KOPT-K1 (cell line): ENCODE data around the gene ACSS1.

Source experiments
- H3K27ac ChIP-seq: fragments of 200-600 bp; sonication (generic); 2 replicates; pipeline ENCODE4 v1.5.1; 2016; ENCODE audit warnings: antibody characterized with exemption, mild to moderate bottlenecking, low read depth, low read length; ENCODE audit not compliant: poor library complexity, severe bottlenecking
- H3K36me3 ChIP-seq: fragments of 200-600 bp; sonication (generic); 2 replicates; pipeline ENCODE4 v1.5.1; 2017; ENCODE audit warnings: antibody characterized with exemption, mild to moderate bottlenecking, low read length, moderate library complexity; ENCODE audit not compliant: insufficient read depth
- H3K9me3 ChIP-seq: fragments of 200-600 bp; sonication (generic); 2 replicates; pipeline ENCODE4 v1.5.1; 2017; ENCODE audit warnings: antibody characterized with exemption, low read length, mild to moderate bottlenecking; ENCODE audit not compliant: insufficient read depth, poor library complexity, severe bottlenecking

ACSS1 gene

DNA sequence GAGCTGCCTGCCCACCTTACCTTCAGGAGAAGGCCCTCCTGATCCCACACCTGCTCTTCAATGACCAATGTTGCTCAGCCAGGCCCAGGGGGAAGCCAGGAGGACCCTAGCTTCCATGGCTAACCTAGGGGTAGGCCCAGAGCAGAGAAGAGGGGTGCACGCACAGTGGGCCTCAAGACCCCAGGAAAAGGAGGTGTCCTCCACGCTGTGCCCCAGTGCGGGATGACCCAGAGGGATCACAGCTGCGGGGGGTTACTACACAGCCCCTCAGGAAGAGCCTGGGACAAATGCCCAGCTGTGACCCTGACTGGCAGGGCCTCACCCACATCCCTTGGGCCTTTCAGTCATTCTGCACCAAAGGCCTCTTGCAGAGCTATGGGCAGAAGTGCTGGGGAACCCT lies 33.8 kb downstream of the ACSS1 start:
- Histone ChIP-seq H3K27ac (no peak overlapping the region), H3K9me3 (no peaks in the 10 kb centered on the region), H3K36me3 (peaks cover 70% of the 10 kb centered on the region)

DNA sequence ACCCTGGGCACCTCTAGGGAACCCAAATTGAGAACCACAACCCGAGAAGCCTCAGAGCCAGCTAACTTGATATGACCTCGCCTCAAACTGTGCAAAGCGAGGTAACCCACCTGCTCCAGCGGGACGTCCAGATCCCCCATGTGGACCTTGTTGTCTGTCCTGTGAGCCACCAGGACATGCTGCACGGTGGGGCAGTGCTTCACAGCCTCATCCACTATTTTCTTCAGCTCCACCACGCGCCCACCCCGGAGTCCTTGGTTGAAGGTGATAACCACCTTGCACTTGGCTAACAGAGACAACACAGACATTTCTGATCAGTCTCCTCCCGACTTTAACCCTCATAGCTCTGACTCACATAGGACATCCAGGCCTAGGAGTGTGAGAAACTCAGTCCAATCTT lies 34.6 kb downstream of the ACSS1 start:
- H3K36me3 ChIP-seq = peaks cover 70% of the 10 kb centered on the region
- no peaks in the 10 kb centered on the region for H3K9me3 ChIP-seq
- no peak overlapping the region for H3K27ac ChIP-seq

GRCh38 chr20:25022680-25023079 lies 35.3 kb downstream of the ACSS1 start:
- no peak overlapping the region for H3K27ac ChIP-seq
- no peaks in the 10 kb centered on the region for H3K9me3 ChIP-seq
- peaks cover 74% of the 10 kb centered on the region for H3K36me3 ChIP-seq

DNA sequence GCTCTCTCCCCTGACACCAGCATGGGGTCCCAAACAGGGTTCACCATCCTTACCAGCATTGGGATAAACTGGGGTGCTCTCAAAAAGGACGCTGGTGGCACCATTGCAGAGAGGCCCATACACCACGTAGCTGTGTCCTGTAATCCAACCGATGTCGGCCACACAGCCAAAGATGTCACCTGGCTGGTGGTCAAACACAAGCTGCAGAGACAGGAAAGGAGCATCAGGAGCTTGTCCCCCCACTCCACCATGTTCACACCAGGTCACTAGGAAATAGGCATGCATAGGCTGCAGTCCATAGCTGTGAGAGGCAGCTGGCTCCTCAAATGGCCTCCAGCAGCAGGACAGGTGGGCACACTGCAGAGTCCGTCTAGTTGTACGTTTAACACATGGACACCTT lies 36.6 kb downstream of the ACSS1 start:
- Histone ChIP-seq H3K9me3 (no peaks in the 10 kb centered on the region), H3K27ac (no peak overlapping the region)

DNA sequence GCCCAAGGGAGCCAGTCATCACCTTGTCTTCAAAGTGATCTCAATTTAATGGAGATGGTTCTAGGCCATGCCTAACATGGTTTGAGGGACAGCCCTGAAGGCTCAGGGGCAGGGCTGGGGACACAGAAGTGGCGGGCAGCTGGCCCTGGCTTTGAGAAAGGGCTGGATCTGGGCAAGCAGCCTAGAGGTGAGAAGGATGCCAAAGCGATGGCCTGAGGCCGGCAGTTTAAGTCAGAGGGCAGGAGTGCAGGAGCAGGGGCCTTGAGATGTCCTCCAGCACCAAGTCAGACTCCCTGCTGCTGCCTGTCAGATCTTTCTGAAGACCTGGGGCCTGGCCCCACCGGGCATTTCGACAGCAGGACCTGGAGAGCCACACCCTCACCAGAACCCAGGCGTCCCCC lies 37.0 kb downstream of the ACSS1 start:
- Histone ChIP-seq H3K36me3 (peaks cover 88% of the 10 kb centered on the region), H3K9me3 (no peaks in the 10 kb centered on the region), H3K27ac (no peak overlapping the region)

More for the DNA sequence above, 36.6 kb downstream of the ACSS1 start:
- H3K36me3 ChIP-seq = peaks cover 88% of the 10 kb centered on the region

- H3K27ac ChIP-seq = no peak overlapping the region
- H3K36me3 ChIP-seq = peaks cover 90% of the 10 kb centered on the region
- H3K9me3 ChIP-seq = no peaks in the 10 kb centered on the region
Measured at GRCh38 chr20:25020345-25020744, 37.6 kb downstream of the ACSS1 start.

GRCh38 chr20:25019381-25020155 lies 38.4 kb downstream of the ACSS1 start:
- Histone ChIP-seq H3K27ac (no peak overlapping the region), H3K9me3 (no peaks in the 10 kb centered on the region), H3K36me3 (peaks cover 91% of the 10 kb centered on the region)

- peaks cover 96% of the 10 kb centered on the region for H3K36me3 ChIP-seq
- no peaks in the 10 kb centered on the region for H3K9me3 ChIP-seq
- H3K27ac ChIP-seq = no peak overlapping the region
Measured at GRCh38 chr20:25018841-25019240, 39.1 kb downstream of the ACSS1 start.

DNA sequence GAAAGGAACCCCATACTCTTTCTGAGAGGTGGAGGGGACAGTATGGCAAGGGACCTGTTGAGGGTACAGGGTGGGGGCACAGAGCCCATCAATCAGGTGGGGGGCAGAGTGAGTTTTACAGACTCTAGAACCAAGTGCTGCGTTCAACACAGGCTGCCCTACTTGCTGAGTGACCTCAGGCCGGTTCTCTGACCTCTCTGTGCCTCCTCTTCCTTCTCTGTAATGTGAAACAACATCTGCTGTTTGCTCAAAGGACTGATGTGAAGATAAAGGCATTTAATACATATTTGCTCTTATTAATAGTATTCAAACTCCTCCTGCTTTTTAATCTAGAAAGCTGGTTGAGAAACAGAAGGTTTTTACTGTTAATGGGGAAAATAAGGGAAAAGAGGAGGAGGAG lies 39.5 kb downstream of the ACSS1 start:
- Histone ChIP-seq H3K9me3 (no peaks in the 10 kb centered on the region), H3K36me3 (peaks cover 96% of the 10 kb centered on the region), H3K27ac (no peak overlapping the region)

DNA sequence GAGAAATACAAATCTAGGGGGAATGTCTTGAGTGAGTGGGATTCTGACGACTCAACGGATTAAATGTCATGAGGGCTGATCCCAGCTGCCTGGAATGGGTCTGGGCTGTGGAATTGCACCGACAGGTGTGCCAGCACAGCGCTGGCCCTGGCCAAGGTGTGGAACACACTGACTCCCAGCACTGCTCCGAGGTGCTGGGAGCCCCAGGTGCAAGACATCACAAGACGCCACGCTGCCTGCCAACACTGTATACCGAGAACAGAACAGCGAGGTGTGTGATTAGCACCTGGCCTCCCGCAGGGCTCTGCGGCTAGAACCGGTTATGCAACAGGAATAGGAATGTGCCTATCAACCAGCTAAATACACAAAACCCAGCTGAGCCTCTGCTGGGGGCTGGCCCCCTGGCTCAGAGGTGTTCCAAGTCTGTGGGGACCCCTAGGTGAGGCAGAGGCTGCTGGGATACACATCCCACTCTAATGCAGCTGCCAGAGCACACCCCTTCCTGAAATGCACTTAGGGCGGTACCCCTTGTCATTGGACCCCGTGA lies 40.6 kb downstream of the ACSS1 start:
- Histone ChIP-seq H3K9me3 (no peaks in the 10 kb centered on the region), H3K36me3 (peaks cover 97% of the 10 kb centered on the region), H3K27ac (no peak overlapping the region)

DNA sequence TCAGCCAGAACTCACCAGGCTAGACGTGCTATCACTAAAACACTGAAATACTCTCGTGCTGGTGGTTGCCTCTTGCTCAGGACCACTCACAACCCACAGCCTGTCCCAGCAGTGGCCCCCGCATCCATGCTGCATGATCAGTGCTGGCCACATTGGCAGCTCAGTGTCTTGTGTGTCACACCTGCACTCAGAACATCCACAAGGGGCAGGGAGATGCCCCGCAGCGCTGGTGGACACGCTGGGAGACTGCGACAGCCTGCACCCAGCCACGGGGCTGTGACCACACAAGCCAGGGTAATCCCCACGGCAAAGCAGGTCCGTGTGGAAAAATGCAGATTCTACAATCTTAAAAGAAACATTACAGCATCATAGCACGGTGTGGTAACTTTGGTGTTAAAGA lies 41.5 kb downstream of the ACSS1 start:
- H3K9me3 ChIP-seq = no peaks in the 10 kb centered on the region
- H3K27ac ChIP-seq = no peak overlapping the region
- peaks cover 99% of the 10 kb centered on the region for H3K36me3 ChIP-seq

DNA sequence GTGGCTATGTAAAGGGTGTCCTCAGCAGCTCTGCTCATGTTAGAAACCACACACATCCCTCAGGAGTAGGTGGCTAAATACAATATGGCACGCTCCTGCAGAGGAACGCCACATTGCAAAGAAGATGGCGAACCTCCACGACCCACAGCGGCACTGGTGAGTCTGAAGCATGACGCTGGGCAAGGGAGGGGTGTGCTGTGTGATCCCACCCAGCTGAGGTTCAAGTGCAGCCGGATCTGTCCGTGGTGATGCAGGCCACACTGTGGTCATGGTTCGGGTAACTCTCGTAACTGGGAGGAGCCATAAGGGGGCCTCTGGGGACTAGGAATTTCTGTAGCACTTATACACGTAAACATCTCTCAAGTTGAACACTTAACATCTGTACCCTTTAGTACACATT lies 42.0 kb downstream of the ACSS1 start:
- peaks cover 99% of the 10 kb centered on the region for H3K36me3 ChIP-seq
- no peaks in the 10 kb centered on the region for H3K9me3 ChIP-seq

GRCh38 chr20:25014816-25015215 lies 43.1 kb downstream of the ACSS1 start:
- Histone ChIP-seq H3K9me3 (no peaks in the 10 kb centered on the region), H3K36me3 (peaks cover 98% of the 10 kb centered on the region), H3K27ac (no peak overlapping the region)

More for the DNA sequence above, 42.0 kb downstream of the ACSS1 start:
- no peak overlapping the region for H3K27ac ChIP-seq

- H3K36me3 ChIP-seq = peaks cover 99% of the 10 kb centered on the region
- H3K27ac ChIP-seq = no peak overlapping the region
- no peaks in the 10 kb centered on the region for H3K9me3 ChIP-seq
Measured at GRCh38 chr20:25013478-25014380, 44.2 kb downstream of the ACSS1 start.

- H3K27ac ChIP-seq = no peak overlapping the region
- H3K9me3 ChIP-seq = no peaks in the 10 kb centered on the region
- peaks cover 99% of the 10 kb centered on the region for H3K36me3 ChIP-seq
Measured at GRCh38 chr20:25012616-25013189, 45.2 kb downstream of the ACSS1 start.
